Measurements from ENCODE around the gene PHLDA3.

DNA sequence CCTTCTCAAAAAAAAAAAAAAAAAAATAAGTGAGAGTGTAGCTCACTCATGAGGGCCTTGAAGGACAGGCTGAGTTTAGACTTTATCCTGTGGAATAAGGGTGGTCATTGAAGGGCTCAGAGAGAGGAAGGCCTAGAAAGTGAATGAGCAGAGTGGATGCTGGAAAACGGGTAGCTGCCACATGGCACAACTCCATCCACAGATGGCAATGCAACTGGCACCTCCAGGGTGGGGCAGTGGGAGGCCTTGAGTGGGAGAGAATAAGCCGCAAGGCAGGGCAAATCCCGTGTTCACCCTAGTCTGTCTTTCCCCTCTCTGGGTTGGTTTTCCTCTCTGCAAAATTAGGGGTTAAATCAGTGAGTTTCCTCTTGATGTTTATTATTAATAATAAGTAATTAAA, 50.5 kb downstream of the PHLDA3 start:
- TF ChIP-seq, protein P1, sequence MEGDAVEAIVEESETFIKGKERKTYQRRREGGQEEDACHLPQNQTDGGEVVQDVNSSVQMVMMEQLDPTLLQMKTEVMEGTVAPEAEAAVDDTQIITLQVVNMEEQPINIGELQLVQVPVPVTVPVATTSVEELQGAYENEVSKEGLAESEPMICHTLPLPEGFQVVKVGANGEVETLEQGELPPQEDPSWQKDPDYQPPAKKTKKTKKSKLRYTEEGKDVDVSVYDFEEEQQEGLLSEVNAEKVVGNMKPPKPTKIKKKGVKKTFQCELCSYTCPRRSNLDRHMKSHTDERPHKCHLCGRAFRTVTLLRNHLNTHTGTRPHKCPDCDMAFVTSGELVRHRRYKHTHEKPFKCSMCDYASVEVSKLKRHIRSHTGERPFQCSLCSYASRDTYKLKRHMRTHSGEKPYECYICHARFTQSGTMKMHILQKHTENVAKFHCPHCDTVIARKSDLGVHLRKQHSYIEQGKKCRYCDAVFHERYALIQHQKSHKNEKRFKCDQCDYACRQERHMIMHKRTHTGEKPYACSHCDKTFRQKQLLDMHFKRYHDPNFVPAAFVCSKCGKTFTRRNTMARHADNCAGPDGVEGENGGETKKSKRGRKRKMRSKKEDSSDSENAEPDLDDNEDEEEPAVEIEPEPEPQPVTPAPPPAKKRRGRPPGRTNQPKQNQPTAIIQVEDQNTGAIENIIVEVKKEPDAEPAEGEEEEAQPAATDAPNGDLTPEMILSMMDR (IDR thresholded peaks at IDR 0.05) = no peak
- TF ChIP-seq POLR2A (IDR thresholded peaks at IDR 0.05) = no peak
